ENCODE data around the gene PEX5. TPM values are rescaled to one million over a fixed set of nuclear protein-coding genes. Genes with fewer than 3 reads are reported as not detected.

The PEX5 gene
- total RNA-seq, 1 donor from 2014 or later, result 21.5 TPM

DNA sequence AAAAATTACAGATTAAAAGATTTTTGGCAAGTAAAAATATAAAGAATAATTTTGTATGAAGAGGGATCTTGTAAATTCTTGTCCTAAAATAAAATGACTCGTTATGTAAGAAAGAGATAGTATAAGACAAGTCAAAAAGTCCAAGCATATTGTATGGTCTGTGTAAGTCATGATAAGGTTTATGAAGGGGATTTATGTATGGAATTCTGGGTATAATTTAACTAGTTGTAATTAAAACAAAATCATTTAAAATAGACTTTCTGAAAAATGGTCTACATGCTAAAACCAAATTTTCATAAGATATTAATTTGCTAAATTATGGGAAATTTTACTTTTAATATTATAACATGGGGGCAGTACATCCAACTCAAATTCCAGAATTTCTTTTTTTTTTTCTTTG is 17.6 kb upstream of the PEX5 start:
- Histone ChIP-seq H3K36me3 (ENCODE audit: insufficient read depth, low read length) (no peaks in the 10 kb centered on the region), H3K4me3 (ENCODE audit: insufficient read depth, low read depth, low read length) (no peak overlapping the region), H3K9me3 (ENCODE audit: insufficient read depth, low read depth, low read length) (peaks cover 16% of the 10 kb centered on the region), H3K4me2 (ENCODE audit: low read length) (no peak overlapping the region), H3K27me3 (ENCODE audit: insufficient read depth, low read length) (no peaks in the 10 kb centered on the region), H2AFZ (ENCODE audit: low read depth, low read length) (no peak overlapping the region), H3K27ac (ENCODE audit: low read depth, low read length) (no peak overlapping the region), H3K9ac (ENCODE audit: low read length) (no peak overlapping the region), H3K4me1 (ENCODE audit: insufficient read depth, low read length) (no peaks in the 10 kb centered on the region), H4K20me1 (ENCODE audit: insufficient read depth, low read length) (no peaks in the 10 kb centered on the region), H3K79me2 (ENCODE audit: insufficient read depth, low read length) (no peaks in the 10 kb centered on the region)
- H3K4me1 Mint-ChIP-seq (ENCODE audit: low read depth, unreplicated experiment), result no peaks in the 10 kb centered on the region
- no peak for FAIRE-seq
- no peak overlapping the region for H3K27ac Mint-ChIP-seq (ENCODE audit: unreplicated experiment)
- H3K36me3 Mint-ChIP-seq (ENCODE audit: low read depth, unreplicated experiment), result no peaks in the 10 kb centered on the region
- no peak overlapping the region for H3K4me3 Mint-ChIP-seq (ENCODE audit: unreplicated experiment)
- H3K27me3 Mint-ChIP-seq (ENCODE audit: low read depth, unreplicated experiment), result peaks cover 6% of the 10 kb centered on the region
- H3K9me3 Mint-ChIP-seq (ENCODE audit: unreplicated experiment), result peaks cover 17% of the 10 kb centered on the region
- no peak for DNase-seq (ENCODE audit: low read depth)
- TF ChIP-seq EZH2 (IDR thresholded peaks at IDR 0.05; ENCODE audit: insufficient read depth, low read length), result no peak
- TF ChIP-seq, protein P1, sequence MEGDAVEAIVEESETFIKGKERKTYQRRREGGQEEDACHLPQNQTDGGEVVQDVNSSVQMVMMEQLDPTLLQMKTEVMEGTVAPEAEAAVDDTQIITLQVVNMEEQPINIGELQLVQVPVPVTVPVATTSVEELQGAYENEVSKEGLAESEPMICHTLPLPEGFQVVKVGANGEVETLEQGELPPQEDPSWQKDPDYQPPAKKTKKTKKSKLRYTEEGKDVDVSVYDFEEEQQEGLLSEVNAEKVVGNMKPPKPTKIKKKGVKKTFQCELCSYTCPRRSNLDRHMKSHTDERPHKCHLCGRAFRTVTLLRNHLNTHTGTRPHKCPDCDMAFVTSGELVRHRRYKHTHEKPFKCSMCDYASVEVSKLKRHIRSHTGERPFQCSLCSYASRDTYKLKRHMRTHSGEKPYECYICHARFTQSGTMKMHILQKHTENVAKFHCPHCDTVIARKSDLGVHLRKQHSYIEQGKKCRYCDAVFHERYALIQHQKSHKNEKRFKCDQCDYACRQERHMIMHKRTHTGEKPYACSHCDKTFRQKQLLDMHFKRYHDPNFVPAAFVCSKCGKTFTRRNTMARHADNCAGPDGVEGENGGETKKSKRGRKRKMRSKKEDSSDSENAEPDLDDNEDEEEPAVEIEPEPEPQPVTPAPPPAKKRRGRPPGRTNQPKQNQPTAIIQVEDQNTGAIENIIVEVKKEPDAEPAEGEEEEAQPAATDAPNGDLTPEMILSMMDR (IDR thresholded peaks at IDR 0.05; ENCODE audit: insufficient read depth, low read depth, low read length), result no peak

DNA sequence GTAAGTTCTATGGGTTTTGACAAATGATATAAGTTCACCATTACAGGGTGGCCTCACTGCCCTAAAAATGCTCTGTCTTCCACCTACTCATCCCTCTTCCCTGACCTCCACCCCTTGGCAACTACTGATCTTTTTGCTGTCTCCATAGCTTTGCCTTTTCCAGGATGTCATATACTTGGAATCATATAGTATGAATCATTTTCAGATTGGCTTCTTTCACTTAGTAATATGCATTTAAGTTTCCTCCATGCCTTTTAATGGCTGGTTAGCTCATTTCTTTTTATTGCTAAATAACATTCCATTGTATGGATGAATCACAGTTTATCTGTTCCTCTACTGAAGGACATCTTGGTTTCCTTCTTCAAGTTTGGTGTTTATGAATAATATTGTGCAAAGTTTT is 14.0 kb upstream of the PEX5 start:
- H3K9me3 Mint-ChIP-seq (ENCODE audit: unreplicated experiment), result peaks cover 6% of the 10 kb centered on the region
- Histone ChIP-seq H3K9ac (ENCODE audit: low read length) (no peak overlapping the region), H3K4me1 (ENCODE audit: insufficient read depth, low read length) (no peaks in the 10 kb centered on the region), H2AFZ (ENCODE audit: low read depth, low read length) (no peak overlapping the region), H3K4me2 (ENCODE audit: low read length) (no peak overlapping the region), H3K36me3 (ENCODE audit: insufficient read depth, low read length) (no peaks in the 10 kb centered on the region), H3K79me2 (ENCODE audit: insufficient read depth, low read length) (no peaks in the 10 kb centered on the region), H3K27me3 (ENCODE audit: insufficient read depth, low read length) (no peaks in the 10 kb centered on the region), H3K27ac (ENCODE audit: low read depth, low read length) (no peak overlapping the region), H4K20me1 (ENCODE audit: insufficient read depth, low read length) (no peaks in the 10 kb centered on the region), H3K9me3 (ENCODE audit: insufficient read depth, low read depth, low read length) (peaks cover 6% of the 10 kb centered on the region), H3K4me3 (ENCODE audit: insufficient read depth, low read depth, low read length) (no peak overlapping the region)
- H3K4me1 Mint-ChIP-seq (ENCODE audit: low read depth, unreplicated experiment), result no peaks in the 10 kb centered on the region
- no peak for TF ChIP-seq EZH2 (IDR thresholded peaks at IDR 0.05; ENCODE audit: insufficient read depth, low read length)
- TF ChIP-seq, protein P1 (IDR thresholded peaks at IDR 0.05; ENCODE audit: insufficient read depth, low read depth, low read length), result no peak
- H3K27me3 Mint-ChIP-seq (ENCODE audit: low read depth, unreplicated experiment), result peaks cover 21% of the 10 kb centered on the region
- no peak for DNase-seq (ENCODE audit: low read depth)
- H3K36me3 Mint-ChIP-seq (ENCODE audit: low read depth, unreplicated experiment), result no peaks in the 10 kb centered on the region
- no peak for FAIRE-seq
- no peak overlapping the region for H3K4me3 Mint-ChIP-seq (ENCODE audit: unreplicated experiment)
- no peak overlapping the region for H3K27ac Mint-ChIP-seq (ENCODE audit: unreplicated experiment)

DNA sequence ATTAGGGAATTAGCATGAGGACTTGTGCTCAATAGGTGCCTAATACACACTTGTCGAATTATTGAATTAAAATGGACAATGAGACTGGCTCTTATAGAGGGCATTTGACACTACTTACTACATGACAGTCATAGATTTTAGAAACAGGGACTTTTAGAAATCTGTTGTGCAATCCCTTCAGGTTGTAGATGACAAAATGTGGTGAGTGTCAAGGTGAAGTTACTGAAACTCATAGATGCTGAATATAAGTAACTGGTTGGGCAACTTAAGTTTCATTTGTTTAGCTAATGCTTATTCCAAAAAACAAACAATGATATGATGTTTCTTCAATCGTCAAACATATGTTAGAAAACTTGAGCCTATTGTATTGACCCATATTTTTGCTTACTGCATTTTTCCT is 12.9 kb upstream of the PEX5 start:
- no peak overlapping the region for H3K4me3 Mint-ChIP-seq (ENCODE audit: unreplicated experiment)
- H2AFZ ChIP-seq (ENCODE audit: low read depth, low read length), result no peak overlapping the region
- no peaks in the 10 kb centered on the region for H4K20me1 ChIP-seq (ENCODE audit: insufficient read depth, low read length)
- no peak overlapping the region for H3K27ac ChIP-seq (ENCODE audit: low read depth, low read length)
- FAIRE-seq (no peak), DNase-seq (ENCODE audit: low read depth) (no peak)
- no peaks in the 10 kb centered on the region for H3K4me1 Mint-ChIP-seq (ENCODE audit: low read depth, unreplicated experiment)
- no peaks in the 10 kb centered on the region for H3K36me3 Mint-ChIP-seq (ENCODE audit: low read depth, unreplicated experiment)
- H3K9ac ChIP-seq (ENCODE audit: low read length), result no peak overlapping the region
- no peaks in the 10 kb centered on the region for H3K79me2 ChIP-seq (ENCODE audit: insufficient read depth, low read length)
- peaks cover 21% of the 10 kb centered on the region for H3K27me3 Mint-ChIP-seq (ENCODE audit: low read depth, unreplicated experiment)
- H3K4me2 ChIP-seq (ENCODE audit: low read length), result no peak overlapping the region
- no peaks in the 10 kb centered on the region for H3K9me3 Mint-ChIP-seq (ENCODE audit: unreplicated experiment)
- H3K36me3 ChIP-seq (ENCODE audit: insufficient read depth, low read length), result no peaks in the 10 kb centered on the region
- H3K27me3 ChIP-seq (ENCODE audit: insufficient read depth, low read length), result no peaks in the 10 kb centered on the region
- H3K4me1 ChIP-seq (ENCODE audit: insufficient read depth, low read length), result no peaks in the 10 kb centered on the region
- H3K27ac Mint-ChIP-seq (ENCODE audit: unreplicated experiment), result no peak overlapping the region
- peaks cover 6% of the 10 kb centered on the region for H3K9me3 ChIP-seq (ENCODE audit: insufficient read depth, low read depth, low read length)
- TF ChIP-seq EZH2 (IDR thresholded peaks at IDR 0.05; ENCODE audit: insufficient read depth, low read length), result no peak
- TF ChIP-seq, protein P1 (IDR thresholded peaks at IDR 0.05; ENCODE audit: insufficient read depth, low read depth, low read length), result no peak
- H3K4me3 ChIP-seq (ENCODE audit: insufficient read depth, low read depth, low read length), result no peak overlapping the region
